GM12892 (cell line): ENCODE data around the gene GGT1.

Experiments used
- POLR2A ChIP-seq: IDR thresholded peaks from 2 replicates; pipeline ENCODE4 v1.6.1; 2011; ENCODE audit warnings: low read depth, low read length, control low read depth
- TAF1 ChIP-seq: IDR thresholded peaks from 2 replicates; pipeline ENCODE4 v1.6.1; 2011; ENCODE audit warnings: low read depth, mild to moderate bottlenecking, control low read depth, low read length, borderline replicate concordance

GRCh38 chr22:24590596-24591173 lies 12.3 kb upstream of the GGT1 start:
- TF ChIP-seq POLR2A (no peak), TAF1 (no peak)
